NCI-H524 (cell line): ENCODE measurements around the gene SPATA31C2.
"Not testable (repeated sequence)": the region's sequence is repeated elsewhere in the genome, so short reads cannot be mapped to it uniquely, and the experiment has no call there.

Experiments used
- DNase-seq, 2 experiments: peaks; one replicate each; lab custom pipeline; 2025; lab: John Stamatoyannopoulos, UW

Gene SPATA31C2

DNA sequence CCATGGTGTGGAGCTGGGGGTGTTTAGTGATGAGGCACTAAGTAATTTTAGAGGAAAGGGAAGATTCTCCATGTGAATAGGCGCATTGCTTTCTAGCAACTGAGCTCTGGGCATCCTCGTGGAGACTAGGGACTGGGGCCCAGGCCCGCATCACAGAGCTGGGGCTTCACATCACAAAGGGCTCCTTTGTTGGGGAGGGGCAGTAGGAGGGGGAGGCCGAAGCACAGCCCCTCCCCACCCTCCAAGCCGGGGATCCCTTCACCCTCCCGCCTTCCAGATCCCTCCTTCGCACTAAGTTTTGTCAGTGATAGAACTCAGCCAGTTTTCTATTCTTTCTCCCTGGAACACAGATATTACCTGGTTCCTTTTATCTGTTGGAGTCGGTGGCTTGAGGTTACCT lies at the start of gene SPATA31C2:
SPATA31C2 (minus strand) TSS at position 101 of the 400 bp plus-strand sequence; CDS start at position 72, 29 bp downstream.
- DNase-seq: not testable (repeated sequence)

DNA sequence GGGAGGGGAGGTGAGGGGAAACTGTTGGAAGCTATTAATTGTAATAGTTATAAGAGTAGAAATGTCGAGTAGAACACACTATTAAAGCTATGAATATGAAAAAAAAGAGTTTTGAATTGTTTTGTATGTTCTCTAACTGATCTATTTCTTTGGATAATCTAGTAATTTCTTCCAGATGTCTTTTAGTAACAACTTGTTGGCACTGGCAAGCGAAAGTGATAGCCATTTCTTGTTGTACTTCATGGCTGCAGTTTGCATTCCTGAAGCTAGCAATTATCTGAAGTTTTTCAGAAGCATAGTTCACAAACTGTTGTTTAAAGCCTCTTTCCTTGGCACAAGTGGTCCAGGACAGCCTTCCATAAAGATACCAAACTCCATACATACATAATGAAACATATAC lies 49.4 kb upstream of the SPATA31C2 start:
- no peak for DNase-seq

DNA sequence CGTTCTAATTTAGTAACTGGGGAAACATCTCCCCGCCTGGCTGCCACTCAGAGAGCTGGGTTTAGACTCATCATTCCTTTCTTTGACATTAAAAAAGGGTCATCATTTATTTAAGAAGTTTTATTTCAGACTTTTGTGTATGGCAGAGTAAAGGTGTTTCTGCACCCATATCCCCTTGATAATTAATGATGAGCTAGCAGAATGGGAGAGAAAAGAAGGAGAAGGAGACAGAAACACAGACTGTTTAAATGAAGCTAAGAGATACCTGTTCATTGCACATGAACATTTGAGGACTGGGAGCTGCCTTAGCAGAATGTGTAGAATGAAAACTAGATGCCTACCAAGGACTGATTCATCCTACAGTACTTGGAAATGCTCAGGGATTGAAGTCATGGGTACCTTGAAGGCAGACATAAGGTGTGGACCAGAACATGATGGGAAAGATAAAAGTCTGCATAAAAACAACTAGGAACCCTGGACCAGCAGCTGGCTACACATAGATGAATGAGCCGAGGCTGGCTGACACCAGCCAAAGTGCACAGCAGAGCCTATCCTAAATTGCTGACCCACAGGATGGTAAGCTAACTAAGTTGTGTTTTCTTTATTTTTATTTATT lies 48.3 kb upstream of the SPATA31C2 start:
- no peak for DNase-seq

DNA sequence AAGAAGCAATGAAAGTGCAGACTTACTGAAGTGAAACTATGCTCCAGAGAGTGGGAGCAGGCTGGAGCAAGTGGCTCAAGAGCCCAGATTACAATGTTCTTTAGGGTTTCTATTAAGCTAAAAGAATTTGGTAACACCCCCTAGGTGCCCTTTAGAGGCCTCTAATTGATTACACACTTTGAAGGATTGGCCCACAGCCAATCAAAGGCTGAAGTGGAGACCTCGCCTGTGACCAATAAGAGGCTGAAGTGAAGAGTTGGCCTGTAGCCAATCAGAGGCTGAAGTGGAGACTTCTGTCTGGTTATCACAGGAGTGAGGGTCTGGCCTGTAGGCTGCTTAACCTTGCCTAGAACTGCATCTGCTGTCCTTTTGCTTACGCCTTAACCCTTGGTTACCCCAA lies 46.7 kb upstream of the SPATA31C2 start:
- DNase-seq: peak; percentile 49 to 60

DNA sequence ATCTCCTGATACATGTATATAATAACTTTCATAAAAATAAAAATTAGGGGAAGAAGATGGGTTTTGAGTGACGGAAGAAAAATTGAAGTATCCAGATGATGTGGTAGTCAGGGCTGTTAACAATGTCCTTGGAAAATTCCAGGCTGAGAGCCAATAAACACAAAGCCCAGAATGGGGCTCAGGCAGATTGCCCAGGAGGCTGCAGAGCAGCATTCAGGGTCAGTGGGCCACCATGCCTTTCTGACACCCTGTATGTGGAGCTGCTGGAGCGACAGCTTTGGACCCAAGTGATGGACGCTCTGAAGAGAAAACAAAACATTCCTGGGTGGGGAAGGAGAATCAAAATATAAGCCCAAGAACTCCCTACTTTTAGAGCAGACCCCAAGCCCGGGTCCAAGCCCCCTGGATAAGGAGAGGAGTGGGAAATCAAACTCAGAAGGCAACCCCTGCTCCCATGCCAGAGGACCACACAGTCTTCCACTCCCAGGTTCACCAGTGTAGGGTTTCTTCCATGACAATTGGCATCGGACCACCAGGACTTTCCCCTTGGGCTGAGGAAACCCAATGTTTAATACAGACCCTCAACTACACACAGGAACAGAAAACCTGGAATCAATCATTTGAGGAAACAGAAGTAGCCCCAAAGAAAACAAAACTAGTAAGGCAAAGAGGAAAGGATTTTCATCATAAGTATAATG lies 45.7 kb upstream of the SPATA31C2 start:
- DNase-seq: no peak

DNA sequence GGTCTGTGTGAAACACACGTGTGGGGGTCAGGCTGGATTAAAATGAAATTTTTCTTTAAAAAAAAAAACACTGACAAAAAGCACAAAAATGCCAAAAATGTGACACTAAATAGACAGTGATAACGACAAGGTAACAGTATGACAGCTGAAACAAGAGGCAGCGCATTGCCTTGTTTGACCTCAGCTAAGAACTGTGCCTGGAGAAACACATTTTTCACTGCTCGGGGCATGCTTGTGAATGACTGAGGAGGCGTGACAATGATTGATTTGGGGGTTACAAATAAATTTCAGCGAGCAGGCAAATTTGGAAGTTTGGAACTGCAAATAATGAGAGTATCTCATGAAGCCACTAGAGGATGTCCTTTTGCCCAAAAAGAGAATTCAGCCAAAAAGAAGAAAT lies 44.2 kb upstream of the SPATA31C2 start:
- no peak for DNase-seq

DNA sequence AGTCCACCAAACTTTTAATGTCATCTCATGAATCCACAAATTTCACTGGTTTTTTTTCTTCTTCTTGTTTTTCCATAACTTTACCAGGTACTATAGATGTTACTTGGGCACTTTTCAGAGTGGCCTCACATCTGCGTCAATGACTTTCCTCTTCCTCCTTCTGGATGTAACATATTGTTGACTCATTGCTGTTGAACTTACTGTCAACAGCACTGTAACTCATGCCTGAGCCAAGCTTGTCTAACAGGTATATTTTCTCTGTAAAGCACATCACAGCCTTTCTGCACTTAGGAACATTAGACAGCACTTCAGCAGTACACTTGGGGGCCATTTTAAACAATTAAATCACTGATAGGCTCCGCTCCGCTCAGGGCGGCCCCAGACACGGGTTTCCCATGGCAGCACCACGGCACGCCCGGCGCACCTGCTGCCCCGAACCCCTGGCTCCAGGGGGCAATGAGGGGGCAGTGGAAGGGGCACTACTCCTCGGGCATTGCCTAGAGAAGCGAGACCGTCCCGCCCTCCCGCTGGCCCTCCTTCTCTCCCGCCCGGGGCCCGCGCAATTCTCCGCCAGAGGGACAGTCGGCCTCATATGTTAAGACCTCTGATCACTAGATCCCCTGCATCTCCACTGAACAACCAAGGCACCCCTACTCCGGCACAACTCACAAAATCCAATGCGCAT lies 41.9 kb upstream of the SPATA31C2 start:
- DNase-seq: no peak

DNA sequence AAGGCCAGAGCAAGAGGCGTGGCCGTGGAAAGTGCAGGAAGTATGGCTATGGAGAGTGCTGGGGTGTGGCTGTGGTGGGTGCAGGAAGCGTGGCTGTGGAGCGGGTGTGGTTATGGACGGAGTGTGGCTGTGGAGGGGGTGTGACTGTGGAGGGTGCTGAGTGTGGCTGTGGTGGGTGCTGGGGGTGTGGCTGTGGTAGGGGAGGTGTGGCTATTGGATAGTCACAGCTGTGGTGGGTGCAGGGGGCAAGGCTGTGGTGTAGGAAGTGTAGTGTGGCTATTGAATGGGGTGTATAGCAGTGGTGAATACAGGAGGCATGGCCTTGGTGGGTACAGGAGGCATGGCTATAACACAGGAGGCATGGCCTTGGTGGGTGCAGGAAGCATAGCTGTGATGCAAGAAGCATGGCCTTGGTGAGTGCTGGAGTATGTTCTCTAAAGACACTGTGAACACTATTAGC lies 40.8 kb upstream of the SPATA31C2 start:
- no peak for DNase-seq

DNA sequence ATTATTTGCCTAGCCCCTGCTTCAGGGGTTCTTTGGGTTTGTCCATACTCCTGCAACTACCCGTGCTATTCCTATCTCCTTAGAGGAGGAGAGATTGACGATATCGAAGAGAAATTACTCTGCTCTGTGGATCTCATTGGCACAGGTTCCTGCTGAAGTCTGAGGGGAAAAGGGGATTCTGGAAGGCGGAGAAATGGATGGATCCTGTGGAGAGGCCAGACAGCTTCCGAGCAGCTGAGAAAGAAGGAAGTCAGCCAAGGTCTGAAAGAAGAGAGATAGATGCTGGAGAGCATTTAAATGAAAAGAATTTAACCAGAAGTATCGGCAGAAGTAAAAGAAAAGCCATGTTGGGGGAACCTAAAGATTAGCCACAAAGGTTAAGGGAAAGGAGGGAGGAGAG lies 40.4 kb upstream of the SPATA31C2 start:
- DNase-seq: no peak

DNA sequence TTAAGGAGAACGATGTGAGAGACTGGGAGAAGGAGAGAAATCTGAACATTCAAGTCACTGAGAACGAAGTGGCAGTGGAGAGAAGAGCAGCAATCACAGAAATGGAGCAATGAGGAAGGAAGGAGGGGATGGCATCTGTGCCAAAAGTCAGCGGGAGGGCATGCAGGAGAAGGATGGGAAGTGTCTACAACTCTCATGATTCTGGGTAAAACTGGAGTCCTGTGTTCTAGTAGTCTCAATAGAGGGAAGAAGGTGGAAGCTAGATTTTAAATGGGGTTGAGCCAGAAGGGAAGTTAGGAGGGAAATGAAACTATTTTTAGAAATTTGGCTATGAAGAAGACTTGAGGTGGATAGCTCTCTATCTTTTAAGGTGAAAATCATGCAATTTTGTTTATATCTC lies 39.1 kb upstream of the SPATA31C2 start:
- no peak for DNase-seq

DNA sequence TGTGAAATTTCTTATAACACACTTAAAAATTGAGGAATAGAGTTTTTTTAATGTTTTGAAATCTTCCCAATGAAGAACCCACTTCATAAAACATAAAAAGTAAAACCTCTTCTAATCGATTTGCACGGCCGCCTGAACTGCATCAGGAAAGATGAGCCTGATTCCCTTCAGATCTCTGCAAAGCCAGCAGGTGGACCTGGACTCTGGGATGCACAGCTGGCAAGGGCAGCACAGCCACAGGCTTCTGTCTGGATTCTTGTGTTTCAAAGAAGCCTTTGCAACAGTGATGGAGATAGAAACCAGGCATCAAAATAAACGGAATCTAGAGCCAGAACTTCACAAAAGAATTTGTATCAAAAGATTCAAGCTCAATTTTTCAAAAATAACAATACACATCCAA lies 36.0 kb upstream of the SPATA31C2 start:
- DNase-seq: peak in 1 of 2 experiments; percentile 32

DNA sequence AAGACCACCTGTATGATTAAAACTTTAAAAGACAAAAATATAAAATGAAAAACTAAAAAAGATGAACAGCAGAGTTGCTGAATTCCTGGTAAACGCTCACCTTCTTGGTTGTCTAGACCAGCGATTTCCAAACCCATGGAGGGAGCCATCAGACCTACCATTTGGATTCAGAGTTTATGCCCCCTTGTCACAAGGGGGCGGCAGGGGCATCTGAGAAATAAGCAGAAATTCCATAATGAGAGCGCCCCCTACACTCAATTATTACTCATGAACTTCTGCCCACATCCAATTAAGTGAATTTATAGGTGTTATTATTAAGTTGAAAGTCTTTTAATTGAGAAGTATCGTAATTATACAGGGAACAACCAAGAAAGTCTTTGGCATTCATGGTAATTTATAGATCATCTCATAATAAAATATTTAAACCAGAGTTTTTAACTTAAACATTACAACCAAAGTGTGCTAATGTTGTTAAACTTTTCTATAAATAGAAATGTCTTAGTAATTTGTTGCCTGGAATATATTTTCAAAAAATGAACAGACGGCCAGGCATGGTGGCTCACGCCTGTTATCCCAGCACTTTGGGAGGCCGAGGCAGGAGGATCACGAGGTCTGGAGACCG lies 35.2 kb upstream of the SPATA31C2 start:
- peak; percentile 56 to 71 for DNase-seq

DNA sequence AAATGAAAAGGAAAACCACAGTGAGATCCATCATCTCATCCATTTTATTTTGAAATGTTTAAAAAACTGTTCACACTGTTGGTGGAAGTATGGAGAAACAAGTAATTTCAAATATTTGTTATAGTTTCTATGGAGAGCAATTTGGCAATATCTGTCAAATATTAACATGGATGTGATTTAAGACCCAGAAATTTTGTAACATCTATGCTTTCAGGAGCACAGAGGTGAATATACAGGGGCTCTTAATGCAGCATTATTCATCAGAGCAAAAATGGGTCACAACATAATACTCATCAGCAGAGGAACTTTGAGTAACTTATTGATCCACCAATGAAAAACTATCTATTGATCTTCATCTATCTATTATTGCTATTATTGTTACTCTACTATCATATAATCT lies 31.4 kb upstream of the SPATA31C2 start:
- no peak for DNase-seq

DNA sequence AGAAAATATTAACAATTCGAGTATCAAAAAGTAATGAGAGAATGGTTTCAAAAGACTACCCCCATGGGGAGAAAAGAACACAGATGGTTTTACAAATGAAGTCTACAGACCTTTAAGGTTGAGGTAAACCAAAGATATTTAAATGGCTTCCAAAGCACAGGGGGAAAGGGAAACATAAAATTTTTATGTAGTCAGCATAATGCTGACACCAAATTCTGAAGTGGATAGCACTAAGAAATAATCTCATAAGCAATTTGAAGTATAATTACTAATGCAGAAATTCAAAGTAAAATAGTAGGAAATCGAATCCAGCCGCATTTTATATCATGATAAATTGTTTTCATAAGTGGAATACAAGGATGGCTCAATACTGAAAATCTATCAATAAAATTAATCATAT lies 30.3 kb upstream of the SPATA31C2 start:
- no peak for DNase-seq

DNA sequence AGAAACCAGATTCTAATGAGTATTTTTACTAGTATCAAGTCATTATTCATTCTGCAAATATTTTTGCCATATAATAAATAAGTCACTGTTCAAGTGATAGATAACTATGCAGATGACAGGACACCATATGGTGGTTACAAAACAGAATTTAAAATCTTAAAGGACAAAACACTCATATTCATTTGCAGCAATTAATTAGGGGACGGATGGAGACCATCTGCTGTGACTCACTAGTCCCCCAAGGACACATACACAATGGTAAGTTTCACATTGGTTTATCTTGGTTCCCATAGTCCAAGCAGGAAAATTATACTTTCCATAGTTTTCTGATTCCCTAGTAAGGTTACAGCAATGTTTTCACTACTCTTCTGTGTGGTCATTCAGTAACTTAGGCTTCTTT lies 28.4 kb upstream of the SPATA31C2 start:
- peak in 1 of 2 experiments; percentile 68 for DNase-seq

DNA sequence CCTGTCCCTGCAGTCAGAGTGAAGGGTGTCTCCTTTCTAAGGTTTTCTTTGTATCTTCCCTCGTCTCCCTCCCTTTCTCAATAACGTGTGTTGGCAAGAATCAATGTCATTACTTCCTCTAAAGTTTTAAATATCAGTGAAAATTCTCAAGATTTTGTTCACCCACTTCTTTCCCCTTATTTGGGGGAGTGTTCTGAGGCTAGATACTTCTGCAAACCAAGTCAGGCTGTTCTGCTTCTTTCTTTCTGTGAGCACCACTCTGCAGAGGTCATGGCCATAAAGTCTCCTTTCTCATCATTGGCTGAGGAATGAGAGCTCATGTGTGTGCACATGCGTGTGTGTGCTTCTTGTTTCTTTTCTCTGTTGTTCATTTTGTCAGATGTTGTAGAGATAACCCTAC lies 26.6 kb upstream of the SPATA31C2 start:
- DNase-seq: no peak

DNA sequence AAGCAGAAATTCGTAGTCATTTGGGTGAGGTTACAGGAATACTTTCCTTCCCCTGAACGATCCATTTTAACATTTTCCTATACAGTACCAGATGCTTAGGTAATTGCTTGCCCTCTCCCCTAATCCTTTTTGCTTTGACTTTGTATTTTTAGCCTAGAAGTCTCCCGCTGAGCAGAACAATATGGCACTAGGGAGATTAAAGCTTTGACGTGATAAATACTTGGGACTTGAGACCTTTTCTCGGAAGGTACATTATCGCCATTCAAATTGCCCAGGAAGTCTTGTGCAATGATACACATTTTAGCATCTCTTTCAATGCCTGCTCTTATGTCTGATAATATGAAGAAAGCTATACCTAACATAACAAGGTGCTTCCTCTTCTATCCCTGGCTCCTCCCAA lies 22.9 kb upstream of the SPATA31C2 start:
- peak; percentile 70 to 86 for DNase-seq

DNA sequence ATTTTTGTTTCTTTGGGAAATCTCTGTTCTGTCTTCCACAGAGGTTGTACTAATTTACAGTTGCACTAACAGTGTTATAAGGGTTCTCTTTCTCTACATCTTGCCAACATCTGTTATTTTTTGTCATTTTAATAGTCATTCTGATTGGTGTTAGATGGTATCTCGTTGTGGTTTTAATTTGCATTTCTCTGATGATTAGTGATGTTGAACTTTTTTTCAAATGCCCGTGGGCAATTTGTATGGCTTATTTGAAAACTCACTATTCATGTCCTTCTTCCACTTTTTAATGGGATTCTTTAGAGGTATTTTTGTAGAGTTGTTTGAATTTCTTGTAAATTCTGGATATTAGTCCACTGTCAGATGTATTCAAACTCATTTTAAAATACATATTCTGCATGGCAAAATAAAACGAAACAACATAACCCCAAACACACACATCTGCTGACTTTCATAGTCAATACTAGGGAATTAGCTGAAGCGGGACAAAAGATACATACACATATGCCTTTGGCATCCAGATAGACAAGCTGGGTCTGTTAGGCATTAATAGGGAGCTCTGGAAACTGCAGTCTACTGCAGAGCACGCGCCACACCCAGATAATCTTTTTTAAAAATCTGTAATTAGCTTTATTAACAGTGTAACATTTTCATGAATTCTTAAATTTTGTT lies 5.8 kb upstream of the SPATA31C2 start:
- no peak for DNase-seq

DNA sequence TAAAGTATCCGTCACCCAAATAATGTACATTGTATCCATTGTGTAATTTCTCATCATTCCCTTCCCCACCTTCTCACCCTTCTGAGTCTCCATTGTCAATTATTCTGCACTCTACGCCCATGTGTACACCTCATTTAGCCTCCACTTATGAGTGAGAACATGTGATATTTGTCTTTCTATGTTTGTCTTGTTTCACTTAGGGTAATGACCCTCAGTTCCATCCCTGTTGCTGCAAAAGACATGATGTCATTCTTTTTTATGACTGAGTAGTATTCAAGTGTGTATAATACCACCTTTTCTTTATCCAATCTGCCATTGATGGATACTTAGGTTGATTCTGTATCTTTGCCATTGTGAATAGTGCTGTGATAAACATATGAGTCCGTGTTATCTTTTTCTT lies 4.9 kb upstream of the SPATA31C2 start:
- no peak for DNase-seq

DNA sequence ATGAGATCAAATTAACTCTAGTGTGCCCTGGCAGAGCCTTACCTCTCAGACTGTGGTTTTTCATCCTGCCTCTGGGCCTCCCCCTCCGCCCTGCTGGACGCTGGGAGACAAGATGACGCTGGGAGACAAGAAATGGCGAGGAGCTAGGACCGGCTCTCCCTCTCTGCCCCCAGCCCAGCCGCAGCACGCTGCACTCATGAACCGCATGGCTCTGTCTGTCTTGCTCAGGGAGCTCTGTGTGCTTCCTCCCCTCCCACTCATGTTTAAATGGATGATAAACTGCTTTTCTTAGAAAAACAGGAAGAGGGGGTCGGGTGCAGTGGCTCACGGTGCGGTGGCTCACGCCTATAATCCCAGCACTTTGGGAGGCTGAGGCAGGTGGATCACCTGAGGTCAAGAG lies 4.7 kb downstream of the SPATA31C2 start:
- not testable (repeated sequence) for DNase-seq

DNA sequence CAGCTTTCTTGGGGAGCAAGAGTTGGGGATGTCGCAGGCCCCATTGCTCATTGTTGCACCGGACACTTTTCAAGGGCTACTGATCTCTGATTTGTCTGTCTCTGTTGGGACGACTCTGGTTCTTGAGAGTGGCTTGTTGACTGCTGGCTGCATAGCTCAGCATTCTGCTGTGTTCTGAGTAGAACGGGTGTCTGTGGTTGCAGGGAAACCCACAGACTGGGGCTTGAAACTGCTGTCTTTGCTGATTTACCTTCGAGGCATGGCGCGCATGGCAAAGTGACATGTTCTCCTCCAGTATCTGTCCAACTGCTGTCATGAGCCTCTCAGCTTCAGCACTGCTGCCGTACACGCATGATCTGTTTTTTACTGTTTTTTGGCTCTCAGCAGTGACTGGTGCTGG lies 8.7 kb downstream of the SPATA31C2 start:
- DNase-seq: not testable (repeated sequence)

DNA sequence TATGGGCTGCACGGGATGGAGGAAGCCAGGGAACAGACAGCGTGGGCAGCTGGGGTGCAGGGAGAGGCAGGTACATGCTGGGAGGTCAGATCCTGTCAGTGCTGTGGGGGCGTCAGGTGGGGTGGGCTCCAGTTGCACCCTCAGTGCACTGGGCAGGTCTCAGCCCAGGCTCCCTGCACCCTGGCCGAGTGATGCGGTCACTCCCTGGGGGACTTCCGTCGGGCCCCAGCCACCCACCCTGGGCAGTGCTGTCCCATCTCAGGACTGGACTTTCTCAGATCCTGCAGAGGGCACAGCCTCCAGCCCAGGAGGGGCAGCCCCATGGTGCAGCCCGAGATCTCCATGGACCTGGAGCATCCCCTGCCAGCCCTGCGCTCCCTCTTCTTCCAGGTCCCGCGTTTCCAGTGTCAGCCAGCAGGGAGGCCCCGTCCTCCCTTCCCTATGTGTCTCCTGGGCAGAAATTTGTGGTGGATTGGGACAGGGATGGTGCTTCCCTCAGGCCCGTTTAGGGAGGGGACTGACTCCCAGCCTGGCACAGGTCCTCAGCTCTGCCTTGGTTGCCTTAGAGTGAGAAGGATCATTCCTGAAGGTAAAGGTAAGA lies 10.5 kb downstream of the SPATA31C2 start:
- not testable (repeated sequence) for DNase-seq
